C4-2B (cell line): ENCODE measurements around the gene ALDOC.

ENCODE experiments used
- H3K27ac ChIP-seq: fragments of 450-650 bp; 2 replicates; pipeline ENCODE4 v1.5.1; 2017
- CTCF ChIP-seq: fragments of 450-650 bp; conservative IDR thresholded peaks from 2 replicates; pipeline ENCODE4 v1.5.1; 2017; ENCODE audit warnings: mild to moderate bottlenecking
- ZFX ChIP-seq: fragments of 450-650 bp; IDR thresholded peaks from 2 replicates; pipeline ENCODE4 v1.6.1; 2017

The ALDOC gene

GRCh38 chr17:28598799-28599310, 22.2 kb upstream of the ALDOC start, which contains the start of gene SPAG5:
TSS of gene SPAG5 (minus strand) at chr17:28599025. CDS start at chr17:28598946, 79 bp downstream.
- TF ChIP-seq ZFX (peak; percentile 63; the same call in 1 of the 2 replicates), CTCF (no peak)
- H3K27ac ChIP-seq: peak within 1 kb of the TSS; percentile 84

DNA sequence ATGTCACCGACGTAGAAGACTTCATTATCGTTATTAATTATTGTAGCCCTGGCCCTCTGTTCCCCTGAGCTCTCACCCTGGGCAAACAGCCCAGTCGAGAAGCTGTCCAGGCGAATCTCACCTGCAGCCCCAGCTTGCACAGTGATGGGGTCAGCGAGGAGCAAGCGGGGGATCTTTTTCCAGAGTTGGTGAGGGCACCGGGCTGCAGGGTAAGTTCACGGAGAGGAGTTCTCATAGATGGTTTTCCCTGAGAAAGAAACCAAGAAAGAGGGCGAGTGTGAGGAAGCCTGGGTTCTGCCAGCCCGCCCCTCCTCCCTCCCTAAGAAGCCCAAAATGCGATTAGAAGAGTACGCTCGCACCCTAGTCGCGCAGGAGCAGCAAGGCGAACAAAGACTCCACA, 21.7 kb upstream of the ALDOC start:
- TF ChIP-seq ZFX: no peak
- TF ChIP-seq CTCF: no peak
- H3K27ac ChIP-seq: peak overlapping the region; percentile 84

DNA sequence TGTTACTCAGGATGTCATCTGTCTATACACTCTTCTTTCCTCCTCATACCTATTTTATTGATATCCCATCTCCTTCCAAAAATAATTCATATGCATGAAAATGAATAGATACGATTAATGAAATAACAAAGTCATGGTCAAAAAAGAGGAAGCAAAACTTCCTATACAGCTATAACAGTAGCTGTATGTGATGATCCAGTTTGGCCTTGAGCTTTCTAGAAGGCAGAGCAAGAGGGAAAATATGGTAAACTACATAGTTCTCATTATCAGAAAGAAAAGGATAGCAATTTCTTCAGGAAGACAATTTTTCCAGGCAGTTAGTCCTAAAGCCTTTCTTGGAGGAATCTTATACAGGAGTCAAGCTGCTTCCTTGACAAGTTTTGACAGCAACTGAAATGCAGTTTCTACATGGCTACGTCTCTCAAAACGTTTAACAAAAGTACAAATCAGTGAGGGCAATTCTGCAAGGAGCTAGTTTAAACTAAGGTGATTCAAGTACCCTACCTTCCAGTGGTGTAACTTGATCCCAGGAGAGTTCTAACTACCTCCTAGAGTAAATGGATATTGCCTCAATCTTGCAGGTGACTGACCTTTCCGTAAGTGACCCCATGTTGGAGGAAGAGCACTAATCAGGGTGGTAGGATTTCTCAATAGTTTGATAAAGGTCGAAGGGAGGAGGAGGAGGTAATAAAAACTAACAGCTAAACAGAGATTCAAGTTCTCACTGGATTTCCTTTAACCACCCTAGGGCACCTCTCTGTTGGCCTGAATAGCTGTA, 21.1 kb upstream of the ALDOC start:
- TF ChIP-seq CTCF (no peak), ZFX (no peak)
- H3K27ac ChIP-seq: peak overlapping the region; percentile 84

GRCh38 chr17:28592260-28592659, 15.6 kb upstream of the ALDOC start:
- no peak overlapping the region for H3K27ac ChIP-seq

GRCh38 chr17:28585851-28586250, 9.2 kb upstream of the ALDOC start:
- TF ChIP-seq CTCF: no peak
- TF ChIP-seq ZFX: no peak
- H3K27ac ChIP-seq: no peak overlapping the region

More at GRCh38 chr17:28592260-28592659, 15.6 kb upstream of the ALDOC start:
- TF ChIP-seq CTCF: no peak
- no peak for TF ChIP-seq ZFX

GRCh38 chr17:28584434-28584833, 7.7 kb upstream of the ALDOC start:
- TF ChIP-seq ZFX (no peak), CTCF (no peak)
- H3K27ac ChIP-seq: no peak overlapping the region

DNA sequence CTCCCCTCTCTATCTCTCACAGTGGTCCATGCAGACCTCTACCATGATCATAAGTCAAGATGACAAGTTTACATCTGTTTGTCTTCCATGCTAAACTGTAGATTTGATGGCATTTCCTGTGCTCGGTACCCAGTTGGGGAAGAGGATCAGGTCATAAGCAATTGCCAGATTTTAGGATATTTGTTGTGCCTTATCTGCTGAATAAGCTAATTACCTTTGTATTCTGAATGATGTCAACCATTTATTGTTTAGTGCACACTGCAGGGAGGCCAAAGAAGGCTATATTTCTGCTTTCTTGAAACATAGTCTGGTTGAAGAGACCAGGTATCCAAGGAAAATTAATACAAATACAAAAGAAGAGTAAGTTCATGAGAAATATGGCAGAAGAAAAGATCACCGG, 5.8 kb upstream of the ALDOC start:
- TF ChIP-seq CTCF (no peak), ZFX (no peak)
- no peak overlapping the region for H3K27ac ChIP-seq
